ENCODE results near the gene ZNF138.

ZNF138 gene

GRCh38 chr7:64876792-64877713 lies 82.8 kb downstream of the ZNF138 start:
- peak in 1 of 2 experiments; percentile 20 for DNase-seq

GRCh38 chr7:64877714-64878610 lies 83.7 kb downstream of the ZNF138 start:
- DNase-seq: no peak

GRCh38 chr7:64878684-64879083 lies 84.5 kb downstream of the ZNF138 start:
- DNase-seq: no peak

GRCh38 chr7:64879086-64879730 lies 85.0 kb downstream of the ZNF138 start:
- DNase-seq: no peak

GRCh38 chr7:64879800-64880199 lies 85.6 kb downstream of the ZNF138 start:
- DNase-seq: no peak

GRCh38 chr7:64880322-64881297 lies 86.4 kb downstream of the ZNF138 start:
- DNase-seq: no peak

GRCh38 chr7:64881461-64882287 lies 87.4 kb downstream of the ZNF138 start:
- no peak for DNase-seq

- DNase-seq: no peak
These were observed 88.3 kb downstream of the ZNF138 start for GRCh38 chr7:64882341-64883112.

All from SW 1271 (cell line).